ENCODE results near the gene ZBTB22.

DNA sequence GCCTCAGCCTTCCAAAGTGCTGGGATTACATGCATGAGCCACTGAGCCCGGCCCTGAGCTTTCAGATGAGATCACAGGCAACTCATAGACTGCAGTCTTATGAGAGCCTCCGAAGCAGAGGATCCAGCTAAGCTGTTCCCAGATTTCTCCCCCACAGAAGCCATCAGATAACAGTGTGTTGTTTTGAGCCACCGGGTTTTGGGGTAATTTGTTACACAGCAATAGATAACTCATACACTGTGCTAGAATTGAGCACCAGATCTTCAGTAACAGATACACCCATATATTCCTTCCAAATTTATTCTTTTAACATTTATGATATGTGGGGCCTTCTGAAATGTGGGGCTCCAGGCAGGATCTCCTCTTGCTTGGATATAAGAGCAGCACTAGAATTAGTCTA is 19.0 kb upstream of the ZBTB22 start:
- TF ChIP-seq, protein P1, sequence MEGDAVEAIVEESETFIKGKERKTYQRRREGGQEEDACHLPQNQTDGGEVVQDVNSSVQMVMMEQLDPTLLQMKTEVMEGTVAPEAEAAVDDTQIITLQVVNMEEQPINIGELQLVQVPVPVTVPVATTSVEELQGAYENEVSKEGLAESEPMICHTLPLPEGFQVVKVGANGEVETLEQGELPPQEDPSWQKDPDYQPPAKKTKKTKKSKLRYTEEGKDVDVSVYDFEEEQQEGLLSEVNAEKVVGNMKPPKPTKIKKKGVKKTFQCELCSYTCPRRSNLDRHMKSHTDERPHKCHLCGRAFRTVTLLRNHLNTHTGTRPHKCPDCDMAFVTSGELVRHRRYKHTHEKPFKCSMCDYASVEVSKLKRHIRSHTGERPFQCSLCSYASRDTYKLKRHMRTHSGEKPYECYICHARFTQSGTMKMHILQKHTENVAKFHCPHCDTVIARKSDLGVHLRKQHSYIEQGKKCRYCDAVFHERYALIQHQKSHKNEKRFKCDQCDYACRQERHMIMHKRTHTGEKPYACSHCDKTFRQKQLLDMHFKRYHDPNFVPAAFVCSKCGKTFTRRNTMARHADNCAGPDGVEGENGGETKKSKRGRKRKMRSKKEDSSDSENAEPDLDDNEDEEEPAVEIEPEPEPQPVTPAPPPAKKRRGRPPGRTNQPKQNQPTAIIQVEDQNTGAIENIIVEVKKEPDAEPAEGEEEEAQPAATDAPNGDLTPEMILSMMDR (IDR thresholded peaks at IDR 0.05) = no peak
- no peak for TF ChIP-seq ZFX (IDR thresholded peaks at IDR 0.05; ENCODE audit: borderline replicate concordance)

Data from 22Rv1 (cell line).